GM21447 (cell line): ENCODE results near the gene SFXN4.

Experiments
- ATAC-seq: cut with Tn5 transposase; IDR thresholded peaks from one replicate; pipeline ENCODE4 v1.9.1; 2021; ENCODE audit not compliant: unreplicated experiment

The SFXN4 gene

GRCh38 chr10:119165171-119166117 lies at the start of gene SFXN4:
Gene SFXN4, minus strand, starts transcription at chr10:119165714. Its CDS starts 67 bp downstream, at chr10:119165647.
- peak; percentile 86 for ATAC-seq

GRCh38 chr10:119211625-119212441 lies 46.3 kb upstream of the SFXN4 start:
- ATAC-seq: no peak

GRCh38 chr10:119211176-119211575 lies 45.7 kb upstream of the SFXN4 start:
- ATAC-seq: no peak

- ATAC-seq: no peak
Observed at GRCh38 chr10:119210633-119211032, 45.1 kb upstream of the SFXN4 start.

- no peak for ATAC-seq
Observed at GRCh38 chr10:119209736-119210355, 44.3 kb upstream of the SFXN4 start.

- no peak for ATAC-seq
Observed at GRCh38 chr10:119209035-119209735, 43.7 kb upstream of the SFXN4 start.

- no peak for ATAC-seq
Observed at GRCh38 chr10:119208553-119208940, 43.0 kb upstream of the SFXN4 start.

GRCh38 chr10:119207713-119208552 lies 42.4 kb upstream of the SFXN4 start:
- ATAC-seq: peak; percentile 4

GRCh38 chr10:119207366-119207666 lies 41.8 kb upstream of the SFXN4 start, which contains the start of gene GRK5:
Gene GRK5, plus strand, starts transcription at chr10:119207571. Its CDS starts 347 bp downstream, at chr10:119207918.
- ATAC-seq: peak; percentile 57

- ATAC-seq: peak; percentile 45
Observed at GRCh38 chr10:119206603-119207365, 41.3 kb upstream of the SFXN4 start.

GRCh38 chr10:119205894-119206602 lies 40.5 kb upstream of the SFXN4 start:
- ATAC-seq: peak; percentile 34

- no peak for ATAC-seq
Observed at GRCh38 chr10:119203006-119203405, 37.5 kb upstream of the SFXN4 start.

GRCh38 chr10:119201233-119201632 lies 35.7 kb upstream of the SFXN4 start:
- ATAC-seq: no peak

- ATAC-seq: no peak
Observed at GRCh38 chr10:119199231-119199992, 33.9 kb upstream of the SFXN4 start.

GRCh38 chr10:119198438-119198837 lies 32.9 kb upstream of the SFXN4 start:
- no peak for ATAC-seq

GRCh38 chr10:119197921-119198320 lies 32.4 kb upstream of the SFXN4 start:
- no peak for ATAC-seq

GRCh38 chr10:119191881-119192280 lies 26.4 kb upstream of the SFXN4 start:
- ATAC-seq: no peak
